DMS153 (cell line): ENCODE data around the gene POTEI.
"Not testable (repeated sequence)": the region's sequence is repeated elsewhere in the genome, so short reads cannot be mapped to it uniquely, and the experiment has no call there.

Experiments
- DNase-seq: peaks from one replicate; lab custom pipeline; 2025; lab: John Stamatoyannopoulos, UW

Gene POTEI

GRCh38 chr2:130509228-130509627 lies at the start of gene POTEI:
POTEI (minus strand) TSS chr2:130509328; CDS start chr2:130509235, 93 bp downstream.
- not testable (repeated sequence) for DNase-seq

- not testable (repeated sequence) for DNase-seq
These were observed 47.3 kb upstream of the POTEI start for GRCh38 chr2:130556441-130556840.

GRCh38 chr2:130554178-130554577 lies 45.0 kb upstream of the POTEI start:
- not testable (repeated sequence) for DNase-seq

- DNase-seq, result not testable (repeated sequence)
These were observed 40.3 kb upstream of the POTEI start for GRCh38 chr2:130549475-130549874.

GRCh38 chr2:130548418-130548817 lies 39.3 kb upstream of the POTEI start:
- DNase-seq, result not testable (repeated sequence)

- not testable (repeated sequence) for DNase-seq
These were observed 35.9 kb upstream of the POTEI start for GRCh38 chr2:130544978-130545377.

- DNase-seq, result not testable (repeated sequence)
These were observed 34.8 kb upstream of the POTEI start for GRCh38 chr2:130543785-130544528.

- not testable (repeated sequence) for DNase-seq
These were observed 33.7 kb upstream of the POTEI start for GRCh38 chr2:130542789-130543188.

- DNase-seq, result not testable (repeated sequence)
These were observed 29.1 kb upstream of the POTEI start for GRCh38 chr2:130538271-130538670.

- not testable (repeated sequence) for DNase-seq
These were observed 27.5 kb upstream of the POTEI start for GRCh38 chr2:130536654-130537053.

- not testable (repeated sequence) for DNase-seq
These were observed 22.5 kb upstream of the POTEI start for GRCh38 chr2:130531672-130532071.

GRCh38 chr2:130531225-130531624 lies 22.1 kb upstream of the POTEI start:
- DNase-seq, result not testable (repeated sequence)

- not testable (repeated sequence) for DNase-seq
These were observed 21.1 kb upstream of the POTEI start for GRCh38 chr2:130530212-130530611.

GRCh38 chr2:130529545-130529944 lies 20.4 kb upstream of the POTEI start:
- DNase-seq, result not testable (repeated sequence)

- not testable (repeated sequence) for DNase-seq
These were observed 18.3 kb upstream of the POTEI start for GRCh38 chr2:130527365-130527967.

GRCh38 chr2:130522390-130522789 lies 13.3 kb upstream of the POTEI start:
- not testable (repeated sequence) for DNase-seq

- DNase-seq, result not testable (repeated sequence)
These were observed 11.9 kb upstream of the POTEI start, which contains the start of gene CFC1B for GRCh38 chr2:130520992-130521391. CFC1B (plus strand) TSS chr2:130521222; CDS start chr2:130521485, 263 bp downstream.

- DNase-seq, result not testable (repeated sequence)
These were observed 9.5 kb upstream of the POTEI start for GRCh38 chr2:130518516-130519106.

- DNase-seq, result not testable (repeated sequence)
These were observed 2.8 kb upstream of the POTEI start for GRCh38 chr2:130511747-130512451.

GRCh38 chr2:130510807-130511746 lies 1.9 kb upstream of the POTEI start:
- not testable (repeated sequence) for DNase-seq

GRCh38 chr2:130491073-130491472 lies 18.1 kb downstream of the POTEI start:
- DNase-seq, result not testable (repeated sequence)
